HepG2 (cell line): ENCODE measurements around the gene GNAI2. TPM values are rescaled to one million over a fixed set of nuclear protein-coding genes. Genes with fewer than 3 reads are reported as not detected.

Experiments
- ATF2 ChIP-seq: sonication (generic); formaldehyde crosslinking; IDR thresholded peaks from 2 replicates; pipeline ENCODE4 v1.4.0; 2020; ENCODE audit warnings: missing genetic modification reagents
- HDAC2 ChIP-seq: sonication (generic); formaldehyde crosslinking; IDR thresholded peaks from 2 replicates; pipeline ENCODE4 v1.4.0; 2020; ENCODE audit warnings: missing genetic modification reagents
- HIC2 ChIP-seq: sonication (generic); formaldehyde crosslinking; IDR thresholded peaks from 2 replicates; pipeline ENCODE4 v1.9.0; 2022; ENCODE audit warnings: low read depth, missing genetic modification reagents
- HNF1A ChIP-seq, 2 experiments: sonication (generic) in 1 of 2; formaldehyde crosslinking in 1 of 2; IDR thresholded peaks; 2 replicates each; pipeline versions ENCODE4 v1.4.0 to v1.6.1; 2016 to 2020; ENCODE audit warnings: borderline replicate concordance in 1 of 2, low read depth in 1 of 2, mild to moderate bottlenecking in 1 of 2, missing genetic modification reagents in 1 of 2
- MED1 ChIP-seq: sonication (generic); formaldehyde crosslinking; IDR thresholded peaks from 2 replicates; pipeline ENCODE4 v1.4.0; 2020; ENCODE audit warnings: missing genetic modification reagents
- NR2C2 ChIP-seq: sonication (generic); formaldehyde crosslinking; IDR thresholded peaks from 2 replicates; pipeline ENCODE4 v1.4.0; 2020; ENCODE audit warnings: missing genetic modification reagents, mild to moderate bottlenecking, moderate library complexity, borderline replicate concordance
- REPIN1 ChIP-seq: sonication (generic); formaldehyde crosslinking; IDR thresholded peaks from 2 replicates; pipeline ENCODE4 v1.8.0; 2022; ENCODE audit warnings: missing genetic modification reagents, low read depth, mild to moderate bottlenecking, borderline replicate concordance
- RFX3 ChIP-seq: IDR thresholded peaks from 2 replicates; pipeline ENCODE4 v1.6.1; 2016; ENCODE audit warnings: missing biosample characterization, missing genetic modification reagents
- RXRA ChIP-seq: sonication (generic); formaldehyde crosslinking; IDR thresholded peaks from 2 replicates; pipeline ENCODE4 v1.5.1; 2020; ENCODE audit warnings: missing genetic modification reagents
- SOX13 ChIP-seq, 3 experiments: fragments of 450-650 bp in 1 of 3; sonication (generic) in 1 of 3; formaldehyde crosslinking in 1 of 3; IDR thresholded peaks in 2 of 3; conservative IDR thresholded peaks in 1 of 3; 2 replicates each; pipeline versions ENCODE4 v1.5.0 to v1.6.1; 2016 to 2020; ENCODE audit warnings: antibody characterized with exemption in 1 of 3, mild to moderate bottlenecking in 1 of 3, missing compliant biosample characterization in 1 of 3, missing genetic modification reagents in 1 of 3, moderate library complexity in 1 of 3
- TEAD3 ChIP-seq: optimal IDR thresholded peaks from 2 replicates; pipeline ENCODE3; 2016; ENCODE audit warnings: borderline replicate concordance
- TFE3 ChIP-seq: IDR thresholded peaks from 2 replicates; pipeline ENCODE4 v1.6.1; 2016
- ZNF724P ChIP-seq: sonication (generic); formaldehyde crosslinking; IDR thresholded peaks from 2 replicates; pipeline ENCODE4 v1.8.0; 2022; ENCODE audit warnings: missing genetic modification reagents, borderline replicate concordance
- polyA plus RNA-seq, 8 experiments: library from polyadenylated mRNA; depleted of rRNA in 3 of 8; stranded (reverse) in 7 of 8; unstranded in 1 of 8; fragments of >200 nt; fragmentation: Illumina TruSeq in 4 of 8; extraction: Trizol in 4 of 8; gene quantifications; 2 replicates each; pipeline versions ENCODE4 v1.2.1 to v1.2.3, GENCODE V29; 2011 to 2016; ENCODE audit warnings: low read depth in 4 of 8, missing spikeins in 1 of 8, mixed read lengths in 1 of 8; ENCODE audit not compliant: insufficient read depth in 1 of 8
- total RNA-seq, 5 experiments: library from RNA; depleted of rRNA; stranded (reverse); fragments of >200 nt; fragmentation: Illumina TruSeq; extraction: Trizol; gene quantifications; 2 replicates each; pipeline ENCODE4 v1.2.3, GENCODE V29; 2016; ENCODE audit warnings: low read depth in 1 of 5
- TF ChIP-seq, protein P1 (sequence below): sonication (generic); formaldehyde crosslinking; IDR thresholded peaks from 2 replicates; pipeline ENCODE4 v1.4.0; 2020; ENCODE audit warnings: missing genetic modification reagents
- TF ChIP-seq, protein P2 (sequence below): sonication (generic); formaldehyde crosslinking; IDR thresholded peaks from 2 replicates; pipeline ENCODE4 v1.4.0; 2020; ENCODE audit warnings: missing genetic modification reagents

Gene GNAI2
- total and polyA plus RNA-seq, 2 of the 13 experiments (the other 11 are each of a cell fraction or from before 2014, with no cell fraction given): 51.1 to 66.2 TPM

DNA sequence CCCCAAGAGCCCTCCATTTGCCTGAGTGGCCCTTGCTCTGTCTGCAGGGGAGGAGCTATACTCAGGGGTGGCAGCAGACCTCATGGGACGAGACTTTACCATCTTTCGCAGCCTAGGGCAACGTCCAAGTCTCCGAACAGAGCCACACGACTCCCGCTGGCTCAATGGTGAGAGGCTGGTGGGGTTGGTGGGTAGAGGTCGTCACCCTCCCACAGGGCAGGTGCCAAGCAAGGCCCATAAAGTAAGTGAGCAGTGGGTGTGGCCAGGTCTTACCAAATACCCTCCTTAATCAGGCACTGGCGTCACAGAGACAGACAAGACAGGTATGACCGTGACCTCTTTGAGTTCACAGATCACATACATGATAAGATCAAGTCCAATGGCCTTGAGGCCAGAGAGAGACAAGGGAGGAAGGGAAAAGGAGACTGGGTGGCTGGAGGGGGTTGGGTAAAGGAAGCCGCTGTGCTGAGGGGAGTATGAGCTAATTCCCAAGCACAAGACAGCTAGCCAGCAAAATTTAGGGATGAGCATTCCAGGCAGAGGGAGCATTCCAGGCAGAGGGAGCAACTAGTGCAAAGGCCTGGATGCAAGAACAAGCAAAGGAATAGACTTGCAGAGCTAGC lies 35.4 kb downstream of the GNAI2 start (continued):
- TF ChIP-seq, protein P1, sequence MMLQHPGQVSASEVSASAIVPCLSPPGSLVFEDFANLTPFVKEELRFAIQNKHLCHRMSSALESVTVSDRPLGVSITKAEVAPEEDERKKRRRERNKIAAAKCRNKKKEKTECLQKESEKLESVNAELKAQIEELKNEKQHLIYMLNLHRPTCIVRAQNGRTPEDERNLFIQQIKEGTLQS (CRISPR knock-in tag): 0 out of 2 replicates have a peak, but pooled peaks have one; percentile 18
- TF ChIP-seq, protein P2, sequence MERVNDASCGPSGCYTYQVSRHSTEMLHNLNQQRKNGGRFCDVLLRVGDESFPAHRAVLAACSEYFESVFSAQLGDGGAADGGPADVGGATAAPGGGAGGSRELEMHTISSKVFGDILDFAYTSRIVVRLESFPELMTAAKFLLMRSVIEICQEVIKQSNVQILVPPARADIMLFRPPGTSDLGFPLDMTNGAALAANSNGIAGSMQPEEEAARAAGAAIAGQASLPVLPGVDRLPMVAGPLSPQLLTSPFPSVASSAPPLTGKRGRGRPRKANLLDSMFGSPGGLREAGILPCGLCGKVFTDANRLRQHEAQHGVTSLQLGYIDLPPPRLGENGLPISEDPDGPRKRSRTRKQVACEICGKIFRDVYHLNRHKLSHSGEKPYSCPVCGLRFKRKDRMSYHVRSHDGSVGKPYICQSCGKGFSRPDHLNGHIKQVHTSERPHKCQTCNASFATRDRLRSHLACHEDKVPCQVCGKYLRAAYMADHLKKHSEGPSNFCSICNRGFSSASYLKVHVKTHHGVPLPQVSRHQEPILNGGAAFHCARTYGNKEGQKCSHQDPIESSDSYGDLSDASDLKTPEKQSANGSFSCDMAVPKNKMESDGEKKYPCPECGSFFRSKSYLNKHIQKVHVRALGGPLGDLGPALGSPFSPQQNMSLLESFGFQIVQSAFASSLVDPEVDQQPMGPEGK (CRISPR knock-in tag): peak; percentile 85
- TF ChIP-seq TFE3 (CRISPR knock-in tag) (no peak), HIC2 (CRISPR knock-in tag) (no peak; the same call in none of the 2 replicates), RFX3 (CRISPR knock-in tag) (no peak), SOX13 (IDR thresholded peaks at IDR 0.05) (no peak), SOX13 (CRISPR knock-in tag; conservative IDR thresholded peaks at IDR 0.05 in 1 of 2, IDR thresholded peaks at IDR 0.05 in 1 of 2) (peak in 1 of 2 experiments; percentile 54; a peak in 2 of 4 replicates), ZNF724P (CRISPR knock-in tag) (0 out of 2 replicates have a peak, but pooled peaks have one; percentile 62), ATF2 (CRISPR knock-in tag) (peak; percentile 71; the same call in 1 of the 2 replicates), RXRA (CRISPR knock-in tag) (peak; percentile 94), NR2C2 (CRISPR knock-in tag) (peak; percentile 82), TEAD3 (CRISPR knock-in tag) (peak; percentile 47), REPIN1 (0 out of 2 replicates have a peak, but pooled peaks have one; percentile 51), MED1 (CRISPR knock-in tag) (peak; percentile 45; the same call in 1 of the 2 replicates), HDAC2 (CRISPR knock-in tag) (peak; percentile 77), HNF1A (IDR thresholded peaks at IDR 0.05; ENCODE audit: low read depth) (no peak), HNF1A (CRISPR knock-in tag; IDR thresholded peaks at IDR 0.05; ENCODE audit: borderline replicate concordance) (peak; percentile 42; the same call in 1 of the 2 replicates)
